Activated T-cell treated with anti-CD3 and anti-CD28 coated beads, Interleukin-2, amount 50 U/mL, for 1 hour (primary cell): ENCODE data around the gene MRPL9.
A peak's percentile ranks its signal among the peaks of the same experiment; 100 is the strongest.

Experiments used
- DNase-seq: peaks from one replicate; pipeline ENCODE4 v3.0.0-alpha.2; 2020

Gene MRPL9

DNA sequence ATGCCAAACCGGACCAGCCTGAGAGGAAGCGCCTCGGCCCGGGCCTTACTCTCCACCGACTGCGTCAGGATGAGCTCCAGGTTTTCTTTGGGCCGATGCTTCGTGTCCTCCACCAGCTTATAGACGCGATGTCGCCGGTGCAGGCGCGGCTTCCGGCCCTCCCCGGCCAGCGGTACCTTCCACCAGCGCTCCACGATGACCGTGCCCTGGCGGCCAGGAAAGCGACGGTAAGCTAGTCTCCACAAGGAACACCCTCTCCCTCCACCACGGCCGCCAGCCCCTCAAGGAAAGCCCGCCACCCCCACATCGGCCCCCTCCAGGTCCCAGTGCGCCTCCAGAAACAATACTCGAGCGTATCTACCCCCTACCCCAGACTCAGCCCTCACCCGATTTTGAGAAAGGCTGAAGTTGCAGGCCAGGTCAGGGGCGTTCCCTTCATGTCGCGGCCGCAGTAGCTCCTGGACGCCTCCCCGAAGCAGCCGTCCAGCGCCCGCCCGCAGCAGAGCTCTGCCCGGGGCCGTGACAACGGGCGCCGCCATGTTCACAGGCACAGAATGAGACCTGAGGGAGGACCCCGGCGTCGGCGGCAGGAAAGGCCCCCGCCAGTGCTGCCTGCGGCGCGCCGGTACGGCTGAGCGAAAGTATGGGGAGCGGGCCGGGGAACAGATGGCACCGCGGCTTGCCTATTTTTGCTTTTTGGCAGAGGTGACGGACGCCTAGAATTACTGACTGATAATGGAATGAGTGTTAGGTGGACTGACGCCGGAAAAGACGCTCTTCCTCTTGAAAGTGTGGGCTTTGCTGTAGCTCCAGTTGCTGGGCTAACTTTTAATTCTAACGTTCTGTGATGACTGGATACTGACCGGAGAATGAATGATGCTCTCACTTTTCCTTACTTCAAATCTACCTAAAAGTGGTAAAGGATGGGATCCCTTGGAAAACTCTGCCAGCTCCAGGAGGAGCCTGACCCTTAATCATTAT is at the start of gene MRPL9:
Gene MRPL9, minus strand, starts transcription at position 556 of the 981 bp plus-strand sequence. Its CDS starts 17 bp downstream, at position 539.
- peak; percentile 88 for DNase-seq

DNA sequence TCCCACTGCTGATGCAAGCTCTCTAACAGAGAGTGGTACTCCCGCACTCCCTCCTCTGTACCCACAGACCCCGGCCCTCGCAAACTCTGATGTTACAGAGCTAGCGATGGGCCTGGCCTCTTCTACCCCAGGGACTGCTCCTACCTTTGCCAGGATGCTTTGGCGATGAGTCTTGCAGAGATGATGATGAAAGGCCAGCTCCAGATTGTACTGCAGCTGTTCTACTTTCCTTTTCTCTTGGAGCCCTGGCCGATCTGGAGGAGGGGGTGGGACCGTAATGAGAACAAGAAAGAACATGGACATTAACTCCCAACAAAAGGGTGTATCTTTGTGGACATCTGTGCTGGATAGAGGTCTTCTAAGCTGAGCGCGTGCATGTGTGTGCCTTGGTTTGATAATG is 47.9 kb upstream of the MRPL9 start:
- DNase-seq = no peak

GRCh38 chr1:151809985-151810556 is 46.8 kb upstream of the MRPL9 start:
- no peak for DNase-seq

DNA sequence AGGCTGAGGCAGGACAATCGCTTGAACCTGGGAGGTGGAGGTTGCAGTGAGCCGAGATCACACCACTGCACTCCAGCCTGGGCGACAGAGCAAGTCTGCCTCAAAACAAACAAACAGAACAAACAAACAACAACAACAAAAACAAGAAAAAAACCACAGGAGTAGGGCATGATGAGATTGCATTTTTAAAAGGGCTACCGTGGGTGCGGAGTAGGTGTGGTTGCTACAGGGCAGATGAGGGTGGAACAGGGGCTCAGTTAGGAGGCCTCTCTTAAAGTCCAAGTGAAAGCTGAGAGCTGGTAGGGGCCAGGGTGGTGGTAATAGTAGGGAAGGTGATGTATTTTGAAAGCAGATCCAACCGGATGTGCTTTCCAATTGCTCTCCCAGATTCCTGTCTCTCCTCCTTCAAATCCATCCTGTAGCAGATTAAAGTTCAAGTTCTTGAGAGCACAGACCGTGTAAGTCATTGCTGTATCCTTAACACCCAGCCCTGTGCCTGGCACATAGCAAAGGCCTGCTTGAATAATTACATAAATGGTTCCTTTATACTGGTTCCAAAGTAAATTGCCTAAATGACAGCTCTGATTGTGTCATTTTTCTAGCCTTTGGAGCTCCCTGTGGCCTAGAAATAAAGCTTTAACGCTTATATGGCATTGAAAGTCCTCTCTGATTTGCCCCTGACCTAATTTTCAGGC is 46.1 kb upstream of the MRPL9 start:
- DNase-seq = no peak

DNA sequence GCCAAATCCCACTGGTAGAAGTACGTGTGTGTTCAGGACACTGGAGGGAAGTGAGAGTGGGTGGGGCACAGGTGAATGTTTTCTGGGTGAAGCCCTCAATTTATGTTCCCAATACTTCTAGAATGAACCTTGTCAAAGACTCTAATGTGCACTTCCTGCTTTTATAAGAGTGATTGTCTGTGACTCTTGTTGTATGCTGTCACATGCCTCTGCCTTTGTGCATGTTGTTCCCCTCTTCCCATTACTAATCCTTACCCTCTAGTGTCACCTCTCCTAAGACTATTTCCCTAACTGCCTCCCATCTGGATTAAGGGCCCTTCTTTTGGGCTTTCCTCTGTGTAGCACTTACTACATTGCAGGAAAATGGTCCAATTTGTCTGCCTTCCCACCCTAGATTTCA is 44.5 kb upstream of the MRPL9 start:
- DNase-seq = no peak

DNA sequence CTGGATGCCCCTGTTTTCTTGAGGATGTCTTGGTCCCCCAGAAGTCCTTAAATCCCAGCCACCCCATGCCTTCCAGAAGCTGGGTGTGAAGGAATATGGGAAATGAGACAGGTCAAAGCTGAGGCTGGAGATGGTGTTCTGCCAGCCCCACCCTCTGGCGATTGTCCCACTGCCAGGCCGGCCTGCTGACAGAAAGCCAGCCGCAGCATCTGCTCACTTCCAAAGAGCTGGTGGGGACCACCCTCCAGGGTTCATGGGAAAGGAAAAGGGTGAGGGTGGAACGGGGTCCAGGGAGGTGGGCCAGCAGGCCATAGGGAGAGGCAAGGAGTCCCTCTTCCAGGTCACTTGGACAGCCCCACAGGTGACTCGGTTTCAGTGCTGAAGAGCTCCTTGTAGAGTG is 43.8 kb upstream of the MRPL9 start:
- DNase-seq = no peak

- DNase-seq = no peak
Observed at GRCh38 chr1:151806170-151806569, 42.9 kb upstream of the MRPL9 start.

DNA sequence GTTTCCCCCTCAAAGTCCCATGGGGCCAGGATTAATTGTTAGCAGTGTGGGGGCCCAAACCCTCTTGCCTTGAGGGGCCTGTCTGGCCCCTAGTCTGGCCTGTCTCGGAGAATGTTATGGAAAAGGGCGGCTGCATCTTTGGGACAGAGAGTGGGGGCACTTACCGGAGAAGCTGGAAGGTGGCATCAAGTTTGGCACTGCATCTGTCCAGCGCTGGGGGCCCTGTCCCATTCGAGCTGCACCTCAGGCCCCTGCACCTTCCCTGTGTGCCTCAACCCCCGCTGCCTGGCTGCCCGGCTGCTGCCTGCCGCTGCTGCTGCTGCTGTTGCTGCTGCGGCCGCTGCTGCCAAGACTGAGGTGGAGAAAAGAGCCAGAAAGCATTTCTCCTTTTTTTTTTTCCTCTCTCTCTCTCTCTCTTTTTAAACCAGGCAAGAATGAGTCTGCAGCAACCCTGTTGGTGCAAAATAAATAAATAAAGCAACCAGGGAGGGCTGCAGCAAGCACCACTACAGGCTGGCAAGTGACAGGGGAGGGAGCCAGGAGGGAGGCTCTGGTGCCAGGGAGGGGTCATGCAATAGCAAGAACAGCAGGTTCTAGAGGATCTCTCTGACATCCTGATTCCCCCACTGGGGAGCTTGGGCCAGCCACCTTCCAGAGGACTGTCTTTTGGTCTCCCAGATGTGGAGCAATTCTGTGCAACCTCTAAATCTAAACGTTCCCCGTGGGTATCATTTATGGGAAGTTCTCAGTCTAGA is 41.9 kb upstream of the MRPL9 start, which contains the start of gene LINGO4:
Gene LINGO4, minus strand, starts transcription at position 354 of the 755 bp plus-strand sequence. CDS start 2,715 bp downstream, outside the sequence.
- no peak for DNase-seq

DNA sequence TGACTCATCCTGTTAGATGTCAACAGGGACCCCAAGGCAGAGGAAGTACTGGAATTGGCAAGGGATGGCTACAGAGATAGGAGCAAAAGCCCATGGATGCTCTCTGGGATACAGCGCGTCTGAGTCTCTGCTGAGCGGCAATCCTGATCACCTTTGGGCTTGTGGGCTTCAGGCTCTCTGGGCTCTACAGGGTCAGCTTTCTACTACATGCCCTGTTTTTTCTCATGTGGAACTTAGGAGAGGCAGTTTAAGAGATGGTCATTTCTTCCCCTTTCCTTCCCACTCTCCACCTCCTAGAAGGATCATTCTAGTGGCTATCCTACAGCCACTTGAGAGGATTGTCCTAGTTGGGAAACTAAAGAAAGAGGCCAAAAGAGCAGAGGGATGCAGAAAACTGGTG is 40.6 kb upstream of the MRPL9 start:
- DNase-seq = no peak

- no peak for DNase-seq
Observed at GRCh38 chr1:151803164-151803563, 39.9 kb upstream of the MRPL9 start.

DNA sequence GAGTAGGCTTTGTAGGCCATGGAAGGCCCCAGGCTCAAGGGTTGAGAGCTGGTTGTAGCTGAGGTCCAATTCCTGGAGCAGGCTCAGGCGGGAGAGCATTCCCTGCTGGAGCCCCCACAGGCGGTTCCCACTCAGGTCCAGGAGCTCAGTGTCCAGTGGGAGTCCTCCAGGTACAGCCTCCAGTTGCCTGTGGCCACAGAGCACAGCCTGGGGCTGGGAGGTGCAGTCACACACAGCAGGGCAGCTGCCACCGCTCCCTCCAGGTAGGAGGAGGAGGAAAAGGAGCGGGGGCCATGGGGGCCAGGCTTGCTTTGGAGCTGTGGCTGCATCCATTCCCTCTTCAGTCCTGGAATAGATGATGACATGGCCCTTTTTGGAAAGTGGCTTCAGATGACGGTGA is 39.1 kb upstream of the MRPL9 start:
- no peak for DNase-seq

DNA sequence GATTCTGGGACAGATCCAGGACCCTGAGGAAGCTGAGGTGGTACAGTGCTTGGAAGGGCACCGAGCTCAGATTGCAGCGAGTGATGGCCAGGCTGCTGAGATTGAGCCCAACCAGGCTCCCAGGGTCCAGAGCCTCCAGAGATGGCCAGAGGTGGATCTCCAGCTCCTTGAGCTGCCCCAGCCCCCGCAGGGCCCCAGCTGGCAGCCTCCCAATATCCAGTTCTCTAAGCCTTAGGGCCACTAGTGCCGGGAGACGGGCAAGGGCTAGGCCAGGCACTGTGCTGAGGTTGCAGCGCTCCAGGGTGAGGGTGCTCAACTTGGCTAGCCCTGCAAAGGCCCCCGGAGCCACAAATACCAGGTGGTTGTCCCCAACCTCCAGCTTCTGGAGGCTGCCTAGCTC is 38.5 kb upstream of the MRPL9 start:
- no peak for DNase-seq

DNA sequence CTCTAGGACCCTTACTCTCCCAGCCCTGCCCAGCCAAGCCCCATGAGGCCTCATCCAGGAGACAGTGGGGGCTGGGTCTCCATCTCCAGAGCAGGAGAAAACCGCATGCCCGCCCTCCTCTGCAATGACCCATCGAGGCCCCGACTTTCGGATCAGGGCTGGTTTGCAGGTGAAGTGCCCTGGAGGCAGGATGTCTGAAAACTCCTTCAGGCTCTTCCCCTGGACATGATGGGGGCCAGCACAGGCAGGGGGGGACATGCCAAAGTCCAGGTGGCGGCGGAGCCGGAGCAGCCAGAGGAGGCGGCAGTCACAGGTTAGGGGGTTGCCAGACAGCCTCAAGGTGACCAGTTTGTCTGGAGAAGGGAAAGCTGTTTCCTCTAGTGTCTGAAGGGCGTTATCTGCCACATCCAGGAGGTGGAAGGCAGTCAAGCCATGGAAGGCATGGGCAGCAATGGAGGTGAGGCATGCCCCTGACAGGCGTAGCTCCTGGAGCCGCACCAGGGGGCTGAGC is 38.1 kb upstream of the MRPL9 start:
- no peak for DNase-seq

DNA sequence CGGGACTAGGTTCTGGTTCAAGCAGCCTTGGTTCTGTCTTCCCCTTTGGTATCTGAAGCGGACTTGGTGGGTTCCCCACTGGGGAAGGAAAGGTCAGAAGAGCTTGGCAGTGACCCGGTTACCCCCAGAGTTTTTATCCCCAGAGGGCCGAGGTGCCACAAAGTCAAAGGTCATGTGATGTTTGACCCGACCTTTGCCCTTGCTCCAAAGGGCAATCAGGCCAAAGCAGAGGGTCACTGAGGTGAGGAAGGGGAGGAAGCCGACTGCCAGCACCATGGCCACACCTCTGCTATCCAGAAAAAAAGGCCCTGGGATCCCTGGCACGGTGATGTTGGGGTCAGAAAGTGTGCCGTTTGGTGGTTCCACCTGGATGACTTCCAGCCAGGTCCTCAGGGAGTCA is 37.5 kb upstream of the MRPL9 start:
- DNase-seq = no peak

DNA sequence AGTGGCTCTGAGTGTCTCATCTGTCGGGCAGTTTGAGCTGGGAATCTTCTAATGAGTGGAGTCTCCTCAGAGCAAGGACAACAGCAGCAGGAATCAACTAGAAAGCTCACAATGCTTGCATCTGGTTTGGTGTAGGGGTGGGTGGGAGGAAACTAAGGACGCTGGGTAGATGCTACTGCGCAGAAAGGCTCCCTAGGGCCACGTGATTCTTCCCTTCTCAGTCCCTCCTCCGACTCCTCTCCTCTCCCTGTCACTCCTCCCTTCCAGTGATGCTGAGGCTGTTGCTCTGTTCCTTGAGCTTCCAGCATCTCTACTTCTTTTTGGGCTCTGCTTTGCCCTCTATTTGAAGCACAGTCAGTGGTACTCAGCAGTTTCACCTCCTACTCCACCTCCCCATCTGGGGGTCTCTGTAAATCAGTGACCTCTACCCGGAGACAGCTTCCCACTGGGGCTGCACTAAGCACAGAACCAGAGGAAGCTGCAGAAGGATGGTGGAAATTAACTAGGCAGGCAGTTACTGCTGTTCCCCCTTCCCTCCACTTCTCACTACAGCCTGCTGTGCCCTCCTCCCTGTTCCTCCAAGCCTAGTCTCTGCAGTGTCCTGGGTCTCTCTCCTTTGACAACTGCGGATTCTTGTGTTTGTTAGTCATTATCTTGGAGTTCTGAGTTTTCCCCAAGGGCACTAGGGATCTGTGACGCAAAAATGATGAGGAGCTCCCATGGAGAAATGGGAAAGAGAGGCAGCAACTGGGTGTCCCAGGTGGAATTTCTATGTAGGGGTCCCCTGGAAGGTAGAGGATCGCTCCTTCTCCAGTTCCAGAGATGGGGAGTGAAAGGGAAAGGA is 36.1 kb upstream of the MRPL9 start:
- no peak for DNase-seq

- DNase-seq = no peak
Observed at GRCh38 chr1:151798571-151798970, 35.3 kb upstream of the MRPL9 start.

DNA sequence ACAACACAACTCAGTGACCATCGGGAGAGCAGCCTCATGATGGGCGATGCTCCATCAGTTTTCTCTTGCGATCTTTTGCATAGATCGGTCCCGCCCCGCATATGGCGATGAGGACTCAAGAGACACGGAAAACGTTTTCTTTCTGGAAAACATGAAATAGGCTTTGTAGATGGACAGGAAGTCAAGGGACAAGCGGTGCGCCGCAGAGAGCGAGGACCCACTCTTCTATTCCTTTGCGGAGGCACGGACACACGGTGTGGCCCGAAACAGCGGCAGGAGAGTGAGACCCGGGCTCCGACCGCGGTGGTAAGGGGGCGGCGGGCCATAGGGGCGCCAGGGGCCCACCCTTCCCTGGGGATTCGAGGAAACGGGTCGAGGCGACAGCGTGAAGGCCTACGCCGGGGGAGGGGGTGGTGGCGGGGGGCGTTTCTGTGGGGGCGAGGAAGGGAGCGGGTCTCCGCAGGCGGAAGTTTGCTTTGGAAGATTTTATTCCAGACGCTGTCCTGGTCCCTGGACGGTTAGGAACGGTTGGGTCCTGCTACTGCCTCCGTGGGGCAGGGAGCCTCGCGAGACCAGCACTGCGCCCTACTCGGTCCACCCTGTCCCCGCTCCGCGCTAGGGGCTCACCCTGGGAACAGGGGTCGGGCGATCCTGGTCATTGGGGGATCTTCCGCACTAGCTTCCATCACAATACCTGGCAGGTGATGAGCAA is 27.8 kb upstream of the MRPL9 start:
- no peak for DNase-seq

DNA sequence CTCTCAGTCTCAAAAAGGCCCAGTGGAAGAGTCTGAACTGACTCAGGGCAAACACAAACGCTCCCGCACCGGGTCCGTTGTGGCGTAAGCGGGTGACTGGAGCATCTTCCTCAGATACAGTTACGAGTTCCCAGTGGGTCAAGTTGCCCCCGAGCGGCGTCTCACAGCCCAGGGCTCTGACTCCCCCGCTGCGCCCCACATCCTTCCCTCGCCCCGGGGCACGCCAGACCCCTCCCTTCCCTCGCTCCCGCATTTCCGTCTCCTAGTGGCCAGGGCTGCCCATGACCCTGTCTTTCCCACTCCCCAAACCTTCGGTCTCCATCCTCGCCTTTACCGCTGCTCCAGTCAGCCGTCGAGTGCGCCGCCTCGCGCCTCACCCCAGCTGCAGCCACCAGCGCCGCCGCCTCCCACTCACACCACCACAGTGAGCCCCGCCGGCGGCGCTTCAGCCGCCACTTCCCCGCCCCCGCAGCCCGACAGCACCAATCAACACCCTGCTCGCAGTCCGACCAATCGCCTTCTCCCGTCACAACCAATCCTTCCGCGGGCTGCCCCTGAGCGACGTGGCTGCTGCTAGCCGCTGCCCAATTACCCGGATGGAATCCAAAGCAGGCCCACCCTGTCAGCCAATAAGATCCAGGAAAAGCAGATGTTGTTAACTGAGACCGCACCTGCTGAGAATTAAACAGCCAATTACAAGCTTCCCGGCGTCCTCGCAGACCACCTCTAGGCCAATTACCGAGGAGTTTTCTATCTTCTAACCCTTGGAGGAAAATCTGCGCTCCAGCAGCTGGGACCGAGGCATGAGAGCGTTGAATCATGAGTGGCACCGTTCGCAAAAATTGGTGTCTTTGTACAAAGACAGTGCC is 27.0 kb upstream of the MRPL9 start, which contains the start of gene TDRKH:
Gene TDRKH, minus strand, starts transcription at position 430 of the 869 bp plus-strand sequence. CDS start 7,478 bp downstream, outside the sequence.
- peak; percentile 95 for DNase-seq

DNA sequence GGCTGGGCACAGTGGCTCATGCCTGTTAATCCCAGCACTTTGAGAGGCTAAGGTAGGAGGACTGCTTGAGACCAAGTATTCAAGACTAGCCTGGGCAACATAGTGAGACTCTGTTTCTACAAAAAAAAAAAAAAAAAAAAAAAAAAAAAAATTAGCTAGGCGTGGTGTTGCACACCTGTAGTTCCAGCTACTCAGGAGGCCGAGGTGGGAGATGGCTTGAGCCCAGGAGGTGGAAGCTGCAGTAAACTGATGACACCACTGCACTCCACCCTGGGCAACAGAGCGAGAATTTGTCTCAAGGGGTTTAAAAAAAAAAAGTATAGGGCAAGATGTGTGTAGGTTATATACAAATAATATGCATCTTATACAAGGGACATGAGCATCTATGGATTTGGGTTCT is 24.4 kb upstream of the MRPL9 start:
- no peak for DNase-seq

DNA sequence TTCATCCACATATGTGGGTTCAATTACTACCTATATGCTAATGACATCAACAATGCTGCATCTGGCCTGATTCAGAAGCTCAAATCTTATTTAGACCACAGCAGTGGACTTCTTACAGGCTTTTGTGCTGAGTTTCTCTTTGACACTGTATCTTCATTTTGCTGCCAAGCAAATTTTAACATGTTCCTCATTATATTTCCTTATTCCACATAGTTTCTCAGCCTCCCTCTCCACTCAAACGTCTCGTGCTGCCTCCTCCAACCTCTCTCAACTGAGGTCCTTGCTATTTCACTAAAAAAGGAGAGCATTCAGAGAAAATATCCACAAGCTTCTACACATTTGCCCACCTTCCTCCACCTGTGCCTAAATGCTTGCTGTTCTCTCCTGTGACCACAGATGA is 20.5 kb upstream of the MRPL9 start:
- no peak for DNase-seq
